A549 (cell line): ENCODE results near the gene RABGEF1. TPM values are rescaled to one million over a fixed set of nuclear protein-coding genes. Genes with fewer than 3 reads are reported as not detected.
"Not testable (repeated sequence)": the region's sequence is repeated elsewhere in the genome, so short reads cannot be mapped to it uniquely, and the experiment has no call there.

Experiments used
- ATAC-seq, 2 experiments: fragments of 200-7000 bp in 1 of 2; fragments of >200 bp in 1 of 2; cut with Nextera tagmentation in 1 of 2; cut with Tn5 transposase in 1 of 2; 3 replicates each; pipeline versions ENCODE4 v1.8.0 to v1.9.1; 2018 to 2020; ENCODE audit warnings: mild to moderate bottlenecking in 1 of 2, moderate library complexity in 1 of 2
- CTCF ChIA-PET: fragments of 300-600 bp; sonication (Branson Sonifier 250); formaldehyde crosslinking; extraction: SDS; loops from one replicate; lab custom pipeline; 2021; ENCODE audit warnings: antibody characterized with exemption, inconsistent platforms; lab: Yijun Ruan, JAX
- POLR2A ChIA-PET: fragments of 350-600 bp; formaldehyde crosslinking; extraction: SDS; loops from one replicate; lab custom pipeline; 2021; ENCODE audit warnings: antibody characterized with exemption, inconsistent platforms; lab: Yijun Ruan, JAX
- DNase-seq, 2 experiments: peaks; one replicate each; pipeline versions ENCODE4 v3.0.0 to v3.0.0-alpha.2; 2011 to 2016; ENCODE audit warnings: low read depth in 1 of 2, low spot score in 1 of 2
- FAIRE-seq: peaks from 2 replicates; lab custom pipeline; 2011; peaks lifted over from hg19 to GRCh38; lab: Jason Lieb, UNC
- H3K27ac ChIP-seq, 2 experiments: fragments of >200 bp; sonication (Bioruptor Twin); formaldehyde crosslinking; 3 replicates each; pipeline ENCODE4 v1.5.1; 2016 to 2017
- H3K4me1 ChIP-seq: fragments of >200 bp; sonication (Bioruptor Twin); formaldehyde crosslinking; 3 replicates; pipeline ENCODE4 v1.6.1; 2016
- H3K4me2 ChIP-seq: fragments of >200 bp; sonication (Bioruptor Twin); formaldehyde crosslinking; 3 replicates; pipeline ENCODE4 v1.6.1; 2016
- H3K4me3 ChIP-seq: fragments of >200 bp; sonication (Bioruptor Twin); formaldehyde crosslinking; 3 replicates; pipeline ENCODE4 v1.5.1; 2016
- H3K9me3 ChIP-seq: fragments of >200 bp; sonication (Bioruptor Twin); formaldehyde crosslinking; 3 replicates; pipeline ENCODE4 v1.6.1; 2016
- BHLHE40 ChIP-seq: IDR thresholded peaks from 2 replicates; pipeline ENCODE4 v1.6.1; 2012; ENCODE audit warnings: low read depth, low read length, inconsistent platforms
- CBX2 ChIP-seq: fragments of 200-600 bp; sonication (generic); IDR thresholded peaks from 2 replicates; pipeline ENCODE4 v1.6.1; 2016; ENCODE audit warnings: low read depth, mild to moderate bottlenecking, borderline replicate concordance
- EHF ChIP-seq: fragments of 250-450 bp; sonication (Bioruptor Pico); IDR thresholded peaks from 2 replicates; pipeline ENCODE4 v1.5.0; 2020; ENCODE audit warnings: mild to moderate bottlenecking
- EP300 ChIP-seq, 2 experiments: fragments of >200 bp; sonication (Bioruptor Twin); formaldehyde crosslinking; IDR thresholded peaks; 2 replicates in 1 of 2; 3 replicates in 1 of 2; pipeline ENCODE4 v1.6.1; 2016 to 2017
- FOSB ChIP-seq: fragments of 250-450 bp; sonication (Bioruptor Pico); IDR thresholded peaks from 2 replicates; pipeline ENCODE4 v1.5.0; 2020; ENCODE audit warnings: mild to moderate bottlenecking, moderate library complexity
- FOXS1 ChIP-seq: fragments of 250-450 bp; sonication (Bioruptor Pico); IDR thresholded peaks from 2 replicates; pipeline ENCODE4 v1.5.0; 2020; ENCODE audit warnings: mild to moderate bottlenecking, moderate library complexity
- GATA3 ChIP-seq: IDR thresholded peaks from 2 replicates; pipeline ENCODE4 v1.6.1; 2012; ENCODE audit warnings: borderline replicate concordance
- HOXB13 ChIP-seq: fragments of 250-450 bp; sonication (Bioruptor Pico); IDR thresholded peaks from 2 replicates; pipeline ENCODE4 v1.5.0; 2020; ENCODE audit warnings: low read depth, mild to moderate bottlenecking, moderate library complexity
- JUN ChIP-seq, 2 experiments: fragments of >200 bp; sonication (Bioruptor Twin); formaldehyde crosslinking; IDR thresholded peaks; 2 replicates in 1 of 2; 3 replicates in 1 of 2; pipeline ENCODE4 v1.6.1; 2016 to 2017
- JUNB ChIP-seq: fragments of >200 bp; sonication (Bioruptor Twin); formaldehyde crosslinking; IDR thresholded peaks from 2 replicates; pipeline ENCODE4 v1.6.1; 2016
- KDM1A ChIP-seq: fragments of 200-600 bp; sonication (generic); IDR thresholded peaks from 2 replicates; pipeline ENCODE4 v1.6.1; 2016; ENCODE audit warnings: low read depth, mild to moderate bottlenecking
- MAFK ChIP-seq: fragments of 450-650 bp; IDR thresholded peaks from 2 replicates; pipeline ENCODE4 v1.6.1; 2014; ENCODE audit not compliant: partially characterized antibody
- NPAS2 ChIP-seq: fragments of 250-450 bp; sonication (Bioruptor Pico); IDR thresholded peaks from 2 replicates; pipeline ENCODE4 v1.8.0; 2022; ENCODE audit warnings: mild to moderate bottlenecking, moderate library complexity, borderline replicate concordance
- RCOR1 ChIP-seq: fragments of 150-350 bp; IDR thresholded peaks from 2 replicates; pipeline ENCODE4 v1.6.1; 2014; ENCODE audit warnings: antibody characterized with exemption, low read length, low read depth
- RFX5 ChIP-seq: fragments of 450-650 bp; IDR thresholded peaks from 2 replicates; pipeline ENCODE4 v1.7.1; 2014; ENCODE audit warnings: antibody characterized with exemption, mild to moderate bottlenecking, moderate library complexity
- RNF2 ChIP-seq: fragments of 200-600 bp; sonication (generic); IDR thresholded peaks from 2 replicates; pipeline ENCODE4 v1.6.1; 2016; ENCODE audit warnings: low read depth, mild to moderate bottlenecking, antibody characterized with exemption, moderate library complexity, borderline replicate concordance
- SMC3 ChIP-seq: fragments of >200 bp; sonication (Bioruptor Twin); formaldehyde crosslinking; IDR thresholded peaks from 3 replicates; pipeline ENCODE4 v1.6.1; 2018; ENCODE audit warnings: inconsistent platforms
- TFCP2L1 ChIP-seq: fragments of 250-450 bp; sonication (Bioruptor Pico); IDR thresholded peaks from 2 replicates; pipeline ENCODE4 v1.5.0; 2021; ENCODE audit warnings: mild to moderate bottlenecking
- TP53 ChIP-seq: fragments of 250-450 bp; sonication (Bioruptor Pico); IDR thresholded peaks from 2 replicates; pipeline ENCODE4 v1.5.0; 2021; ENCODE audit warnings: mild to moderate bottlenecking, moderate library complexity
- ZNF302 ChIP-seq: fragments of 250-450 bp; sonication (Bioruptor Pico); IDR thresholded peaks from 2 replicates; pipeline ENCODE4 v1.9.0; 2021; ENCODE audit warnings: inconsistent platforms, mild to moderate bottlenecking, moderate library complexity
- WGBS: methylation state at CpG from one replicate; pipeline ENCODE4 v1.1.6; 2017; ENCODE audit errors: missing lambda C conversion rate; 5-methylcytosine and 5-hydroxymethylcytosine counted together
- polyA plus RNA-seq, 4 experiments: library from polyadenylated mRNA; depleted of rRNA in 3 of 4; stranded (reverse); fragments of >200 nt; fragmentation: RNase III in 1 of 4; extraction: RNeasy Plus Mini Kit Qiagen cat#74134 plus additional on column Dnase treatment in 1 of 4; gene quantifications; 2 replicates in 3 of 4; 3 replicates in 1 of 4; pipeline ENCODE4 v1.2.3, GENCODE V29; 2011 to 2017
- TF ChIP-seq, protein P1 (sequence below): IDR thresholded peaks from 2 replicates; pipeline ENCODE4 v1.6.1; 2012; ENCODE audit warnings: low read depth, borderline replicate concordance
- TF ChIP-seq, protein P2 (sequence below): fragments of >200 bp; sonication (Bioruptor Twin); formaldehyde crosslinking; IDR thresholded peaks from 2 replicates; pipeline ENCODE4 v1.6.1; 2016
- TF ChIP-seq, protein P3 (sequence below): fragments of >200 bp; sonication (Bioruptor Twin); formaldehyde crosslinking; IDR thresholded peaks from 3 replicates; pipeline ENCODE4 v1.5.1; 2016

RABGEF1 gene
- polyA plus RNA-seq, 2 of the 4 experiments (the other 2 are of a cell fraction), result 16.2 to 22.6 TPM

DNA sequence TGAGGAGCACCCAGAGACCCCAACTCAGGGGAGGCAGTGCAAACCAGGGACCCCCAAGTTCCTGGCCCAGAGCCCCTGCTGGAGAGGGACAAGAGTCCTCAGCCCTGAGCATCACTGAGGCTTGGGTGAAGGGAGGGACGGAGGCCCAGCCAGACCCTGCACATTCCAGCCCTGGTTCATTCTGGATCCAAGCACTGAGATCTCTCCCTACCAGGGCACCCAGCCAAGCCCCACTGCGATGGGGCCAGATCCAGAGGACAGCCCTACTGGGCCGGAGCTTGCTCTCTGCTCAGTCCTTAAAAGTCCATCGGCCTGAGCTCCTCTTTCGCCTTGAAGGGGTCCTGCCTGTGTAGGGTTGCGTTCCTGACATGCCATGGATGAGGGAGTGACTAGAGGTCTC is 40.5 kb upstream of the RABGEF1 start:
- no peak for ATAC-seq
- POLR2A ChIA-PET, result no interaction called here

DNA sequence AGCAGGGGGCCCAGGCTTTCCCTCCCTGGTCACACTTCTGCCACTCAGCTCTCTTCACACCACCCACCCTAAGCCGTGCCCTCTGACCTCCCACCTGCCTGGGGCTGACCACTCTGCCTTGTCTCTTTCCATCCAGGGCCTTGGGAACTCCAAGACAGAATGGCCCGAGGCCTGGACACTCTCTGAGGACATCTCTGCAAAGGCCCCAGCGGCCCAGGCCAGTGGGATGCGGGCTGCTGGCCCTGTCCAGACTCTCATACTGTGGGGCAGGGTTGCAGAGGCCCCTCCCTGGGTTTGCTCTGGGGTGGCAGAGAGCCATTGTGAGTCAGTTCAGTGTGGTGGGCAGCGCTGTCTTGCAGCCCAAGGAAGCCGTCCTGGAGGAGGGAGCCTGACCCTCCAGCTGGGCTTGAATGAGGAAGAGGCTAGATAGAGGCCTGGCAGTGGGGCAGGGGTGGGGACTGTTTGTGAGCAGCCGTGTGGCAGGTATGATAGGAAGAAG is 39.9 kb upstream of the RABGEF1 start:
- FAIRE-seq, result no peak
- Histone ChIP-seq H3K4me3 (no peak overlapping the region), H3K27ac (no peak overlapping the region), H3K4me2 (no peak overlapping the region)
- CTCF ChIA-PET, result interaction anchor here (1.2 to 1.5 kb wide), 2 partner anchors 10 to 18 kb away, joined by 4 read pairs; no protein-coding TSS in a partner anchor
- POLR2A ChIA-PET, result no interaction called here
- 87% methylated on average over 7 of the region's 7 CpGs for WGBS
- no peak for DNase-seq
- no peak for ATAC-seq
- TF ChIP-seq NPAS2 (no peak), CBX2 (no peak)
- TF ChIP-seq, all 56 proteins: peak for 0
- Histone ChIP-seq H3K4me1 (no peaks in the 10 kb centered on the region), H3K9me3 (no peaks in the 10 kb centered on the region)

More for the DNA sequence above, 40.5 kb upstream of the RABGEF1 start:
- Histone ChIP-seq H3K27ac (no peak overlapping the region), H3K4me3 (no peak overlapping the region), H3K9me3 (no peaks in the 10 kb centered on the region), H3K4me2 (no peak overlapping the region), H3K4me1 (no peaks in the 10 kb centered on the region)
- no peak for FAIRE-seq
- no peak for TF ChIP-seq BHLHE40
- WGBS, result 90% methylated on average over 4 of the region's 6 CpGs
- no peak for DNase-seq
- CTCF ChIA-PET, result interaction anchor here (1.5 kb wide), 1 partner anchor 18 kb away, joined by 4 read pairs; no protein-coding TSS in a partner anchor

DNA sequence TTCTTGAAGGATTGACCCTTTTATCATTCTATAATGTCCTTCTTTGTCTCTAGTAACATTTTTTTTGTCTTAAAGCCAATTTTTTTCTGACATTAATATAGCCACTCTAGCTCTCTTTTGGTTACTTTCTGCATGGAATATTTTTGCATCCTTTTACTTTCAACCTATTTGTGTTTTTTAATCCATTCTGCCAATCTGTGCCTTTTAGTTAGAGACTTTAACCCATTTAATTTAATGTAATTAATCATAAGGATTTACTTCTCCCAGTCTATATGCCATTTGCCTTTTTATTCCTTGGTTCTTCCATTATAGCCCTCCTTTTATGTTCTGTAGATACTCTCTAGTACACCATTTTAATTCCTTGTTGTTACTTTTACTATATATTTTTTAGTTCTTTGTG is 32.7 kb upstream of the RABGEF1 start:
- FAIRE-seq, result no peak
- no peak for ATAC-seq
- no peak for DNase-seq
- CTCF ChIA-PET, result no interaction called here
- H3K9me3 ChIP-seq, result no peaks in the 10 kb centered on the region
- H3K4me3 ChIP-seq, result no peak overlapping the region
- no peaks in the 10 kb centered on the region for H3K4me1 ChIP-seq
- H3K4me2 ChIP-seq, result no peak overlapping the region
- no peak for TF ChIP-seq EP300 (IDR thresholded peaks at IDR 0.05)
- TF ChIP-seq RCOR1, result no peak
- no peak for TF ChIP-seq FOSB (CRISPR knock-in tag)
- TF ChIP-seq FOXS1 (CRISPR knock-in tag), result no peak
- no peak for TF ChIP-seq HOXB13 (CRISPR knock-in tag)
- no peak for TF ChIP-seq RNF2
- TF ChIP-seq KDM1A, result no peak
- no peak for TF ChIP-seq TFCP2L1 (CRISPR knock-in tag)
- no peak for TF ChIP-seq MAFK
- TF ChIP-seq, protein P1, sequence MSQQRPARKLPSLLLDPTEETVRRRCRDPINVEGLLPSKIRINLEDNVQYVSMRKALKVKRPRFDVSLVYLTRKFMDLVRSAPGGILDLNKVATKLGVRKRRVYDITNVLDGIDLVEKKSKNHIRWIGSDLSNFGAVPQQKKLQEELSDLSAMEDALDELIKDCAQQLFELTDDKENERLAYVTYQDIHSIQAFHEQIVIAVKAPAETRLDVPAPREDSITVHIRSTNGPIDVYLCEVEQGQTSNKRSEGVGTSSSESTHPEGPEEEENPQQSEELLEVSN, result no peak
- no peak for TF ChIP-seq TP53 (CRISPR knock-in tag)
- no peak for TF ChIP-seq SMC3
- TF ChIP-seq RFX5, result no peak
- TF ChIP-seq JUN (IDR thresholded peaks at IDR 0.05), result no peak
- no peak for TF ChIP-seq ZNF302 (CRISPR knock-in tag)
- TF ChIP-seq, protein P2, sequence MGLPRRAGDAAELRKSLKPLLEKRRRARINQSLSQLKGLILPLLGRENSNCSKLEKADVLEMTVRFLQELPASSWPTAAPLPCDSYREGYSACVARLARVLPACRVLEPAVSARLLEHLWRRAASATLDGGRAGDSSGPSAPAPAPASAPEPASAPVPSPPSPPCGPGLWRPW, result no peak
- TF ChIP-seq, protein P3, sequence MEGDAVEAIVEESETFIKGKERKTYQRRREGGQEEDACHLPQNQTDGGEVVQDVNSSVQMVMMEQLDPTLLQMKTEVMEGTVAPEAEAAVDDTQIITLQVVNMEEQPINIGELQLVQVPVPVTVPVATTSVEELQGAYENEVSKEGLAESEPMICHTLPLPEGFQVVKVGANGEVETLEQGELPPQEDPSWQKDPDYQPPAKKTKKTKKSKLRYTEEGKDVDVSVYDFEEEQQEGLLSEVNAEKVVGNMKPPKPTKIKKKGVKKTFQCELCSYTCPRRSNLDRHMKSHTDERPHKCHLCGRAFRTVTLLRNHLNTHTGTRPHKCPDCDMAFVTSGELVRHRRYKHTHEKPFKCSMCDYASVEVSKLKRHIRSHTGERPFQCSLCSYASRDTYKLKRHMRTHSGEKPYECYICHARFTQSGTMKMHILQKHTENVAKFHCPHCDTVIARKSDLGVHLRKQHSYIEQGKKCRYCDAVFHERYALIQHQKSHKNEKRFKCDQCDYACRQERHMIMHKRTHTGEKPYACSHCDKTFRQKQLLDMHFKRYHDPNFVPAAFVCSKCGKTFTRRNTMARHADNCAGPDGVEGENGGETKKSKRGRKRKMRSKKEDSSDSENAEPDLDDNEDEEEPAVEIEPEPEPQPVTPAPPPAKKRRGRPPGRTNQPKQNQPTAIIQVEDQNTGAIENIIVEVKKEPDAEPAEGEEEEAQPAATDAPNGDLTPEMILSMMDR, result no peak
- TF ChIP-seq JUNB, result no peak
- no peak for TF ChIP-seq GATA3
- no peak for TF ChIP-seq EHF (CRISPR knock-in tag)
- POLR2A ChIA-PET, result no interaction called here
- no peak overlapping the region for H3K27ac ChIP-seq

DNA sequence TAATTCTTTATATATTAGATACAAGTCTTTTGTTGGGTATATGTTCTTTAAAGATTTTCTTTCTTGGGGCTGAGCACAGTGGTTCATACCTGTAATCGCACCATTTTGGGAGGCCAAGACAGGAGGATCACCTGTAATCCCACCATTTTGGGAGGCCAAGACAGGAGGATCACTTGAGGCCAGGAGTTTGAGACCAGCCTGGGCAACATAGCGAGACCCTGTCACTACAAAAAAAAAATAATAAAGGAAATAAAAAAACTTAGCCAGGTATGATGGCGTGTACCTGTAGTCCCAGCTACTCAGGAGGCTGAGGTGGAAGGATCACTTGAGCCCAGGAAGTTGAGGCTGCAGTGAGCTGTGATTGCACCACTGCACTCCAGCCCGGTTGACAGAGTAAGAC is 29.8 kb upstream of the RABGEF1 start:
- FAIRE-seq, POLR2A ChIA-PET, H3K4me1 ChIP-seq, DNase-seq, ATAC-seq, H3K27ac ChIP-seq, H3K4me3 ChIP-seq, H3K4me2 ChIP-seq, H3K9me3 ChIP-seq: not testable (repeated sequence)
- 95% methylated on average over 4 of the region's 4 CpGs for WGBS
- CTCF ChIA-PET, result interaction anchor here (1.4 kb wide), 1 partner anchor 10 kb away, joined by 3 read pairs; no protein-coding TSS in a partner anchor
